Erythroblast (primary cell): ENCODE results near the gene AFAP1.

Experiments used
- GATA1 ChIP-seq: IDR thresholded peaks from 2 replicates; pipeline ENCODE4 v1.6.1; 2011; ENCODE audit warnings: low read depth, mild to moderate bottlenecking, control low read depth, low read length, moderate library complexity
- POLR2A ChIP-seq: IDR thresholded peaks from 2 replicates; pipeline ENCODE4 v1.6.1; 2011; ENCODE audit warnings: mild to moderate bottlenecking, low read length

GRCh38 chr4:7956270-7956808 lies 16.7 kb upstream of the AFAP1 start:
- no peak for TF ChIP-seq POLR2A
- no peak for TF ChIP-seq GATA1
